HUES6 (cell line): Measurements from ENCODE around the gene NTN3.

Experiments
- H3K27ac ChIP-seq: 2 replicates; pipeline ENCODE4 v1.7.0; 2013; ENCODE audit warnings: low read depth, mild to moderate bottlenecking, low read length, inconsistent platforms
- H3K27me3 ChIP-seq: 2 replicates; pipeline ENCODE4 v1.6.1; 2013; ENCODE audit warnings: low read length; ENCODE audit not compliant: control insufficient read depth, insufficient read depth
- H3K36me3 ChIP-seq: 2 replicates; pipeline ENCODE4 v1.6.1; 2013; ENCODE audit warnings: low read length; ENCODE audit not compliant: control insufficient read depth, insufficient read depth
- H3K4me1 ChIP-seq: 2 replicates; pipeline ENCODE4 v1.6.1; 2013; ENCODE audit warnings: low read length; ENCODE audit not compliant: control insufficient read depth, insufficient read depth
- H3K4me3 ChIP-seq: 2 replicates; pipeline ENCODE4 v1.5.1; 2013; ENCODE audit warnings: low read depth, low read length
- H3K9ac ChIP-seq: one replicate; pipeline ENCODE4 v1.6.1; 2013; ENCODE audit warnings: mild to moderate bottlenecking, low read length
- H3K9me3 ChIP-seq: 2 replicates; pipeline ENCODE4 v1.6.1; 2013; ENCODE audit warnings: low read depth, low read length; ENCODE audit not compliant: control insufficient read depth, insufficient read depth

The NTN3 gene

DNA sequence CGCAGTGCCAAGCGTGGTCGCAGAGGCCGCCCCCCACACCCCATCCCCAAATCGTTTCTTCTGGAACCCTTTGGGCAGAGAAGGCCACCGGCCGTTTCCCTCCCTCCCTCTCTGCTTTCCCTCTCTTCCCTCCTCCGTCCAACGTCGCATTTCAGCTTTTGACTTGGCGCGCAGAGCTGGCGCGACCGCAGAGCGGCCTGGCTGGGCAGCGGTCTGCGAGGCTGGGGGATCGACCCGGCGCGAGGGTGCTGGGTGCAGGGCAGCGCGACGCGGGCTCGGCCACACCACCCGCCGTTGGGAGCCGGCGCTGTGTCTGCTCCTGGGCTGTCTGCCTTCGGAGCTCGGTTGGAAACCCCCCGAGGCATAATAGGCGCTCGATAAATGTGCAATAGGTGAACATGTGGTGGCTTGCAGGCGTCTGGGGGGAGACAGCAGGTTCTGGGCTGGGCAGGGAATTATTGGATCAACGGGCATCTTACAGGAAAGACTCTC lies 2.8 kb upstream of the NTN3 start:
- no peak overlapping the region for H3K27ac ChIP-seq
- peak overlapping the region; percentile 63 for H3K4me3 ChIP-seq
- H3K27me3 ChIP-seq, result peaks cover 48% of the 10 kb centered on the region
- H3K9ac ChIP-seq, result peak overlapping the region; percentile 60
- peaks cover 39% of the 10 kb centered on the region for H3K4me1 ChIP-seq
- H3K36me3 ChIP-seq, result peaks cover 11% of the 10 kb centered on the region; the same call in 1 of the 2 replicates
- H3K9me3 ChIP-seq, result no peaks in the 10 kb centered on the region

DNA sequence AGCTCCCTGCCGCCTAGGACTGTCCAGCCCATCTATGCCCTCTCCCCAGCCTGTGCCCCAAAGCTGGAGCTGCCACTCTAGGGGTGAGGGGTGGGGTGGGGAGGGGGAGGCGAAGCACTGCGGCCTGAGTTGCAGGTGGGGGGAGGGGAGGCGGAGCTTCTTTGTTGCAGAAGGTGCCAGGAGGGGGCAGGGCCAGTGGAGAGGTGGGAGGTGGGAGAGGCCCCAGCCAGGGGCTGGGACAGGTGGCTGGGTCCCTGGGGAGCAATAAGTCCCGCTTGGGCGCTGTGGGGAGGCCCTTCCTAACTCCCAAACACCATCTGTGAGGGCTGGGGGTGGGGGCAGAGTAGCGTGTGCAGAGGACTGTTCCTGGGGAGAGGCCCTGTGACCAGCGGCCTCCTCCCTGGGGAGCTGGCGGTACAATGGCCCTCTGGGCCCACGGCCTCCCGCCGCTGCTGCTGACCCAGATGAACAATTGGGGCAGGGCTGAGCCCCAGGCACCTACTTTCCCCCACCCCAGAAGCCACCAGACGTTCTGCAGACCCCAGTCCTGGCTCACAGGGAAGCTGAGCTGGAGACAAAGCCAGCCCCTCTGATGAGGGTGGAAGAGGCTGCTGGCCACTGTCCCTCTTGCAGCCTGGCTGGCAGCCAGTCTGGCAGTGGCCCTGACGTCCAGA lies 2.2 kb upstream of the NTN3 start:
- Histone ChIP-seq H3K9me3 (no peaks in the 10 kb centered on the region), H3K27ac (no peak overlapping the region), H3K4me3 (peak overlapping the region; percentile 63), H3K27me3 (peaks cover 52% of the 10 kb centered on the region), H3K4me1 (peaks cover 41% of the 10 kb centered on the region), H3K9ac (peak overlapping the region; percentile 60), H3K36me3 (peaks cover 7% of the 10 kb centered on the region; the same call in 1 of the 2 replicates)

DNA sequence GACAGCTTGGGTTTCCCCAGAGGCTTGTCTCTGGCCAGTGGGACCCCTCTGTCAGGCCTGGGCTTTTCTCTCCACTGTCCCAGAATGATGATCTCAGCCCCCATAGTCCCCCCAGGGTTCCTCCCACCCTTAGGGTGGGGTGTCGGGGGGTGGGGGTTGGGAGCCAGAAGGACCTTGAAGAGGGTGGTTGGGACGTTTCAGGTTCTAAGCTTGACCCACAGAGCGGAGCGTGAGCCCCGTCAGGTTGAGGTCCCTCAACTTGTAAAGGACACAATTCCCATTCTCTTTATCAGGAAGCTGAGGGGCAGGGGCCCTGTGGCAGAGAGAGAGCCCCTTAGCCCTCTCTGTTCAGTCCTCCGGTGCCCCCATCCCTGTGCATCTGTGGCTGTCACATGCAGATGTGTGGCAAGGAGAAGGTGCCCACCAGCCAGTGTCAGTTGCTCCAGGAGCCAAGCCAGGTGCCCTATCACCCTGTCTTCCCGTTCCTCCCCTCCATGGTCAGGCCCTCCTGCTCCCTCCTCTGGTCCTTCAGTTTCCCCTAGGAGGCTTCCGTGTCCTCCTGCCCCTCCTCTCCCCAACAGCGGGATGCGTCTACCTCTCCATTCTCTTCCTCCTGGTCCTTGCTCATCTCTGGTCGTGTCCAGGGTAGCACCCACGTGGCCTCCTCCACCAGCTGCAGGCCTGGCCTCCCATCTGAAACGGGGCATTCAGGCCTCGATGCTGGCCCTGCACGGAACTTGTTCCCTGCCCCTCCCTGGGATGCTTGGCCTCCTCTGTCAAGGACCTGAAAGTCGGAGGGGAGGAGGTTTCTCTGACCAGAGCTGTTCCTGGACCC lies 1.5 kb upstream of the NTN3 start:
- Histone ChIP-seq H3K27ac (no peak overlapping the region), H3K36me3 (no peaks in the 10 kb centered on the region), H3K27me3 (peaks cover 57% of the 10 kb centered on the region), H3K9me3 (no peaks in the 10 kb centered on the region), H3K9ac (no peak overlapping the region), H3K4me1 (peaks cover 41% of the 10 kb centered on the region), H3K4me3 (no peak overlapping the region)

- peaks cover 41% of the 10 kb centered on the region for H3K4me1 ChIP-seq
- no peak overlapping the region for H3K9ac ChIP-seq
- peaks cover 57% of the 10 kb centered on the region for H3K27me3 ChIP-seq
Observed at GRCh38 chr16:2470234-2470601, 879 bp upstream of the NTN3 start.

DNA sequence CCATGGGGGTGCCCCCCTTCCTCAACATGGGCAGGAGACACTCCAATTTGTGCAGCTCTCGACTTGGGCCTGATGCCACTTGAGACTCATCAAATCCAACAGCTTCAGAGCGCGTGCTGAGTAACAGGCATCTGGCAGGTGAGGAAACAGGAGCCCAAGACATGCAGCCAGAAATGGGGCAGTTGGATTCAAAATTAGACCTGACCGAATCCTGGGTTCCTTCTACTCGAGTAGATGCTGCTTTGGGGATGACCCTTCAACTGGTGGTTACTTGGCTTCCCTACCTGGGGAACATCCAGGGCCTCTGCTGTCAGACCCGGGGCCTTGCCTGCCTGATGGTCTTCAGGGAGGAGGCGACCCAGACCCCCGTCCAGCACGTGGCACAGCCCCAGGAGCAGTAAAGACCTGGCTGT lies 488 bp upstream of the NTN3 start:
- Histone ChIP-seq H3K27me3 (peaks cover 58% of the 10 kb centered on the region), H3K9me3 (no peaks in the 10 kb centered on the region), H3K4me1 (peaks cover 41% of the 10 kb centered on the region), H3K9ac (no peak overlapping the region), H3K4me3 (peak overlapping the region; percentile 52), H3K27ac (no peak overlapping the region), H3K36me3 (no peaks in the 10 kb centered on the region)

More at GRCh38 chr16:2470234-2470601, 879 bp upstream of the NTN3 start:
- no peak overlapping the region for H3K27ac ChIP-seq
- 0 out of 2 replicates have a peak overlapping the region, but pooled peaks have one; percentile 52 for H3K4me3 ChIP-seq
- H3K36me3 ChIP-seq, result no peaks in the 10 kb centered on the region
- no peaks in the 10 kb centered on the region for H3K9me3 ChIP-seq

GRCh38 chr16:2471653-2472487 lies 773 bp downstream of the NTN3 start:
- Histone ChIP-seq H3K27me3 (peaks cover 70% of the 10 kb centered on the region), H3K36me3 (no peaks in the 10 kb centered on the region), H3K9me3 (no peaks in the 10 kb centered on the region), H3K9ac (no peak overlapping the region), H3K27ac (no peak overlapping the region), H3K4me3 (peak overlapping the region; percentile 52), H3K4me1 (peaks cover 41% of the 10 kb centered on the region)

DNA sequence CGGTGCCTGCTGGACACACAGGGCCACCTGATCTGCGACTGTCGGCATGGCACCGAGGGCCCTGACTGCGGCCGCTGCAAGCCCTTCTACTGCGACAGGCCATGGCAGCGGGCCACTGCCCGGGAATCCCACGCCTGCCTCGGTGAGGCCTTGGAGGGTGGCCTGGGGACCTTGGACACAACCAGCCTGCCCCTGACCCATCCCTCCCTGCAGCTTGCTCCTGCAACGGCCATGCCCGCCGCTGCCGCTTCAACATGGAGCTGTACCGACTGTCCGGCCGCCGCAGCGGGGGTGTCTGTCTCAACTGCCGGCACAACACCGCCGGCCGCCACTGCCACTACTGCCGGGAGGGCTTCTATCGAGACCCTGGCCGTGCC lies 1.4 kb downstream of the NTN3 start:
- H3K27ac ChIP-seq, result no peak overlapping the region
- H3K4me1 ChIP-seq, result peaks cover 41% of the 10 kb centered on the region
- H3K36me3 ChIP-seq, result no peaks in the 10 kb centered on the region
- H3K27me3 ChIP-seq, result peaks cover 70% of the 10 kb centered on the region
- H3K9me3 ChIP-seq, result no peaks in the 10 kb centered on the region
- no peak overlapping the region for H3K4me3 ChIP-seq
- H3K9ac ChIP-seq, result no peak overlapping the region

GRCh38 chr16:2472885-2473445 lies 1.9 kb downstream of the NTN3 start:
- Histone ChIP-seq H3K9ac (no peak overlapping the region), H3K4me1 (peaks cover 41% of the 10 kb centered on the region), H3K27me3 (peaks cover 70% of the 10 kb centered on the region), H3K36me3 (no peaks in the 10 kb centered on the region), H3K27ac (no peak overlapping the region), H3K4me3 (peak overlapping the region; percentile 75; the same call in 1 of the 2 replicates), H3K9me3 (no peaks in the 10 kb centered on the region)

- Histone ChIP-seq H3K27ac (no peak overlapping the region), H3K4me3 (peak overlapping the region; percentile 75), H3K4me1 (peaks cover 37% of the 10 kb centered on the region), H3K27me3 (peaks cover 65% of the 10 kb centered on the region), H3K36me3 (no peaks in the 10 kb centered on the region), H3K9ac (no peak overlapping the region), H3K9me3 (no peaks in the 10 kb centered on the region)
Observed at GRCh38 chr16:2473446-2473926, 2.4 kb downstream of the NTN3 start.
